ENCODE data around the gene RAB40C. TPM values are rescaled to one million over a fixed set of nuclear protein-coding genes. Genes with fewer than 3 reads are reported as not detected.

Gene RAB40C
- total and polyA plus RNA-seq, 9 of the 15 experiments (the other 6 are each of a cell fraction or from before 2014, with no cell fraction given), result 0.17 to 23.4 (median 8.7) TPM

DNA sequence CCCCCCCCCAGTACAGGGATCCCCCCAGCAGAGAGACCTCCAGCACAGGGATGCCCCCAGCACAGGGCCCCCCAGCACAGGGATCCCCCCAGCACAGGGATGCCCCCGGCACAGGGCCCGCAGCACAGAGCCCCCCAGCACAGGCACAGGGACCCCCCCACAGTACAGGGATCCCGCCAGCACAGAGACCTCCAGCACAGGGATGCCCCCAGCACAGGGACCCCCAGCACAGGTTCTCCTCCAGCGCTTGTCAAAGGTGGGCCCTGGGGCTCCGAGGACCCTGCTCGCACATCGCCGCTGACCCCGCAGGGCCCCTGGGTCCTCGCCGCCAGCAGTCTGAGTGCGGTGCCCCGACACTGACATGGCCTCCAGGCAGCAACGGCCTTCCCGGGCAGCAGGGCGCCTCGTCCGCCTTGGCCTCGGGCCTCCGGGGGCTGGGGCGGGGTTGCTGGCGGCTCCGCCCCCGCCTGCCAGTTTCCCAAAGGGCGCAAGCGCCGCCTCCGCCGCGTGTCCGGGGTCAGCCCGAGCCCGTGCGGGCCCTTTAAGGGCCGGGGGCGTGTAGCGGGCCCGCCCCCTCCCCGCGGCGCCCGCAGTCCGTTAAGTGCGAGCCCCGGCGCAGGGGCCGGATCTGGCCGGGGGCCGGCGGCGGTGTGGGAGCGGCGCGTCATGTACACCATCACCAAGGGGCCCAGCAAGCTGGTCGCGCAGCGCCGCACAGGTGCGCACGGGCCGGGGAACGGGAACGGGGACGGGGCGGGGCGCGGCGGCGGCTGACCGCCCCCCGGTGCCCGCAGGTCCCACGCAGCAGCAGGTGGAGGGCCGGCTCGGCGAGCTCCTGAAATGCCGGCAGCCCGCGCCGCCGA, 51.7 kb downstream of the RAB40C start, which contains the start of gene MCRIP2 (continued):
- TF ChIP-seq EP400 (IDR thresholded peaks at IDR 0.05) (no peak), RAD21 (CRISPR knock-in tag; conservative IDR thresholded peaks at IDR 0.05 in 1 of 2, IDR thresholded peaks at IDR 0.05 in 1 of 2) (no peak), IRF2 (CRISPR knock-in tag; IDR thresholded peaks at IDR 0.05) (no peak), TFAM (CRISPR knock-in tag; conservative IDR thresholded peaks at IDR 0.05) (no peak), ZBTB7A (IDR thresholded peaks at IDR 0.05; ENCODE audit: borderline replicate concordance, control insufficient read depth, low read depth, low read length) (peak; percentile 90), SMARCB1 (IDR thresholded peaks at IDR 0.05; ENCODE audit: insufficient read length, low read depth) (no peak), U2AF2 (optimal IDR thresholded peaks at IDR 0.05; ENCODE audit: low read depth, low read length) (no peak), ZNF282 (CRISPR knock-in tag; IDR thresholded peaks at IDR 0.05) (no peak), YBX1 (IDR thresholded peaks at IDR 0.05) (no peak), PCBP2 (IDR thresholded peaks at IDR 0.05; ENCODE audit: low read depth, low read length, poor library complexity, severe bottlenecking) (no peak)
- TF ChIP-seq, protein P1, sequence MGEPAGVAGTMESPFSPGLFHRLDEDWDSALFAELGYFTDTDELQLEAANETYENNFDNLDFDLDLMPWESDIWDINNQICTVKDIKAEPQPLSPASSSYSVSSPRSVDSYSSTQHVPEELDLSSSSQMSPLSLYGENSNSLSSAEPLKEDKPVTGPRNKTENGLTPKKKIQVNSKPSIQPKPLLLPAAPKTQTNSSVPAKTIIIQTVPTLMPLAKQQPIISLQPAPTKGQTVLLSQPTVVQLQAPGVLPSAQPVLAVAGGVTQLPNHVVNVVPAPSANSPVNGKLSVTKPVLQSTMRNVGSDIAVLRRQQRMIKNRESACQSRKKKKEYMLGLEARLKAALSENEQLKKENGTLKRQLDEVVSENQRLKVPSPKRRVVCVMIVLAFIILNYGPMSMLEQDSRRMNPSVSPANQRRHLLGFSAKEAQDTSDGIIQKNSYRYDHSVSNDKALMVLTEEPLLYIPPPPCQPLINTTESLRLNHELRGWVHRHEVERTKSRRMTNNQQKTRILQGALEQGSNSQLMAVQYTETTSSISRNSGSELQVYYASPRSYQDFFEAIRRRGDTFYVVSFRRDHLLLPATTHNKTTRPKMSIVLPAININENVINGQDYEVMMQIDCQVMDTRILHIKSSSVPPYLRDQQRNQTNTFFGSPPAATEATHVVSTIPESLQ (CRISPR knock-in tag; IDR thresholded peaks at IDR 0.05), result no peak
- TF ChIP-seq, protein P2, sequence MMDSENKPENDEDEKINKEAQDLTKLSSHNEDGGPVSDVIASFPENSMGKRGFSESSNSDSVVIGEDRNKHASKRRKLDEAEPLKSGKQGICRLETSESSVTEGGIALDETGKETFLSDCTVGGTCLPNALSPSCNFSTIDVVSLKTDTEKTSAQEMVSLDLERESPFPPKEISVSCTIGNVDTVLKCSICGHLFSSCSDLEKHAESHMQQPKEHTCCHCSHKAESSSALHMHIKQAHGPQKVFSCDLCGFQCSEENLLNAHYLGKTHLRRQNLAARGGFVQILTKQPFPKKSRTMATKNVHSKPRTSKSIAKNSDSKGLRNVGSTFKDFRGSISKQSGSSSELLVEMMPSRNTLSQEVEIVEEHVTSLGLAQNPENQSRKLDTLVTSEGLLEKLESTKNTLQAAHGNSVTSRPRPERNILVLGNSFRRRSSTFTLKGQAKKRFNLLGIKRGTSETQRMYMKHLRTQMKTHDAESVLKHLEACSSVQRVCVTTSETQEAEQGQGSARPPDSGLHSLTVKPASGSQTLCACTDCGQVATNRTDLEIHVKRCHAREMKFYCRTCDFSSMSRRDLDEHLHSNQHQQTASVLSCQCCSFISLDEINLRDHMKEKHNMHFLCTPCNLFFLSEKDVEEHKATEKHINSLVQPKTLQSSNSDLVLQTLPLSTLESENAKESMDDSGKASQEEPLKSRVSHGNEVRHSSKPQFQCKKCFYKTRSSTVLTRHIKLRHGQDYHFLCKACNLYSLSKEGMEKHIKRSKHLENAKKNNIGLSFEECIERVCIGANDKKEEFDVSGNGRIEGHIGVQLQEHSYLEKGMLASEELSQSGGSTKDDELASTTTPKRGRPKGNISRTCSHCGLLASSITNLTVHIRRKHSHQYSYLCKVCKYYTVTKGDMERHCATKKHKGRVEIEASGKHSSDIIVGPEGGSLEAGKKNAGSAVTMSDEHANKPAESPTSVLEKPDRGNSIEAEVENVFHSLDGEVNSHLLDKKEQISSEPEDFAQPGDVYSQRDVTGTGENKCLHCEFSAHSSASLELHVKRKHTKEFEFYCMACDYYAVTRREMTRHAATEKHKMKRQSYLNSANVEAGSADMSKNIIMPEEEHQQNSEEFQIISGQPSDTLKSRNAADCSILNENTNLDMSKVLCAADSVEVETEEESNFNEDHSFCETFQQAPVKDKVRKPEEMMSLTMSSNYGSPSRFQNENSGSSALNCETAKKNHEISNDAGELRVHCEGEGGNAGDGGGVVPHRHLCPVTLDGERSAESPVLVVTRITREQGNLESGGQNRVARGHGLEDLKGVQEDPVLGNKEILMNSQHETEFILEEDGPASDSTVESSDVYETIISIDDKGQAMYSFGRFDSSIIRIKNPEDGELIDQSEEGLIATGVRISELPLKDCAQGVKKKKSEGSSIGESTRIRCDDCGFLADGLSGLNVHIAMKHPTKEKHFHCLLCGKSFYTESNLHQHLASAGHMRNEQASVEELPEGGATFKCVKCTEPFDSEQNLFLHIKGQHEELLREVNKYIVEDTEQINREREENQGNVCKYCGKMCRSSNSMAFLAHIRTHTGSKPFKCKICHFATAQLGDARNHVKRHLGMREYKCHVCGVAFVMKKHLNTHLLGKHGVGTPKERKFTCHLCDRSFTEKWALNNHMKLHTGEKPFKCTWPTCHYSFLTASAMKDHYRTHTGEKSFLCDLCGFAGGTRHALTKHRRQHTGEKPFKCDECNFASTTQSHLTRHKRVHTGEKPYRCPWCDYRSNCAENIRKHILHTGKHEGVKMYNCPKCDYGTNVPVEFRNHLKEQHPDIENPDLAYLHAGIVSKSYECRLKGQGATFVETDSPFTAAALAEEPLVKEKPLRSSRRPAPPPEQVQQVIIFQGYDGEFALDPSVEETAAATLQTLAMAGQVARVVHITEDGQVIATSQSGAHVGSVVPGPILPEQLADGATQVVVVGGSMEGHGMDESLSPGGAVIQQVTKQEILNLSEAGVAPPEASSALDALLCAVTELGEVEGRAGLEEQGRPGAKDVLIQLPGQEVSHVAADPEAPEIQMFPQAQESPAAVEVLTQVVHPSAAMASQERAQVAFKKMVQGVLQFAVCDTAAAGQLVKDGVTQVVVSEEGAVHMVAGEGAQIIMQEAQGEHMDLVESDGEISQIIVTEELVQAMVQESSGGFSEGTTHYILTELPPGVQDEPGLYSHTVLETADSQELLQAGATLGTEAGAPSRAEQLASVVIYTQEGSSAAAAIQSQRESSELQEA (IDR thresholded peaks at IDR 0.05; ENCODE audit: low read depth), result no peak
- TF ChIP-seq, protein P3, sequence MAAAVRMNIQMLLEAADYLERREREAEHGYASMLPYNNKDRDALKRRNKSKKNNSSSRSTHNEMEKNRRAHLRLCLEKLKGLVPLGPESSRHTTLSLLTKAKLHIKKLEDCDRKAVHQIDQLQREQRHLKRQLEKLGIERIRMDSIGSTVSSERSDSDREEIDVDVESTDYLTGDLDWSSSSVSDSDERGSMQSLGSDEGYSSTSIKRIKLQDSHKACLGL (CRISPR knock-in tag; IDR thresholded peaks at IDR 0.05; ENCODE audit: borderline replicate concordance, poor library complexity, severe bottlenecking), result no peak
